ENCODE results near the gene ABCF1. TPM values are rescaled to one million over a fixed set of nuclear protein-coding genes. Genes with fewer than 3 reads are reported as not detected.

Gene ABCF1
- total and polyA plus RNA-seq, 9 of the 15 experiments (the other 6 are each of a cell fraction or from before 2014, with no cell fraction given) = 41.6 to 193 (median 102) TPM

GRCh38 chr6:30556066-30556905 is 15.0 kb upstream of the ABCF1 start, which contains the start of gene GNL1 (continued):
- TF ChIP-seq TSHZ1 (CRISPR knock-in tag; IDR thresholded peaks at IDR 0.05) (no peak), NR2F6 (CRISPR knock-in tag; IDR thresholded peaks at IDR 0.05) (no peak; the same call in 1 of the 2 replicates), SIRT6 (IDR thresholded peaks at IDR 0.05; ENCODE audit: low read depth, low read length) (no peak), SRSF9 (IDR thresholded peaks at IDR 0.05; ENCODE audit: borderline replicate concordance, low read depth, low read length) (no peak), EP400 (IDR thresholded peaks at IDR 0.05) (peak; percentile 2; the same call in 1 of the 2 replicates), PTTG1 (tag; IDR thresholded peaks at IDR 0.05; ENCODE audit: low read depth) (no peak), BHLHE40 (IDR thresholded peaks at IDR 0.05; ENCODE audit: low read length) (peak; percentile 97), MLX (CRISPR knock-in tag; conservative IDR thresholded peaks at IDR 0.05) (0 out of 4 replicates have a peak, but pooled peaks of 1 of the 2 experiments have one; percentile 31), FOXJ2 (tag; IDR thresholded peaks at IDR 0.05) (no peak; the same call in 1 of the 2 replicates), ZKSCAN3 (CRISPR knock-in tag; IDR thresholded peaks at IDR 0.05) (peak; percentile 89), ZNF12 (CRISPR knock-in tag; IDR thresholded peaks at IDR 0.05) (peak; percentile 43; the same call in 1 of the 2 replicates), ZFP91 (CRISPR knock-in tag; IDR thresholded peaks at IDR 0.05) (no peak), ARNT (IDR thresholded peaks at IDR 0.05) (no peak; a peak in 1 of 4 replicates), AFF4 (CRISPR knock-in tag; IDR thresholded peaks at IDR 0.05) (peak; percentile 80; the same call in 1 of the 2 replicates), CHCHD3 (CRISPR knock-in tag; IDR thresholded peaks at IDR 0.05) (no peak), ADNP (tag; IDR thresholded peaks at IDR 0.05) (no peak), ETS2 (tag; IDR thresholded peaks at IDR 0.05; ENCODE audit: borderline replicate concordance, poor library complexity, severe bottlenecking) (no peak)

All from K562 (cell line).